Measurements from ENCODE around the gene TTC12. TPM values are rescaled to one million over a fixed set of nuclear protein-coding genes. Genes with fewer than 3 reads are reported as not detected.
A peak's percentile ranks its signal among the peaks of the same experiment; 100 is the strongest.

TTC12 gene
- total and polyA plus RNA-seq, 2 experiments from 2014 or later: 6.7 to 7.7 TPM

GRCh38 chr11:113272927-113273615, 41.3 kb upstream of the TTC12 start:
- Histone ChIP-seq H3K27ac (no peak overlapping the region), H3K4me3 (no peak overlapping the region), H2AFZ (no peak overlapping the region), H3K4me2 (ENCODE audit: unreplicated experiment) (no peak overlapping the region), H3K79me2 (ENCODE audit: insufficient read depth) (no peaks in the 10 kb centered on the region), H3K4me1 (ENCODE audit: insufficient read depth) (no peaks in the 10 kb centered on the region), H4K20me1 (ENCODE audit: insufficient read depth) (no peaks in the 10 kb centered on the region), H3K9ac (no peak overlapping the region), H3K36me3 (ENCODE audit: low read depth) (no peaks in the 10 kb centered on the region), H3F3A (ENCODE audit: insufficient read depth) (no peaks in the 10 kb centered on the region), H3K9me3 (ENCODE audit: low read depth) (no peaks in the 10 kb centered on the region), H3K27me3 (replicated peaks; ENCODE audit: insufficient read depth) (no peaks in the 10 kb centered on the region; the same call in 1 of the 2 replicates), H3K9me2 (ENCODE audit: insufficient read depth) (no peaks in the 10 kb centered on the region)
- DNase-seq: no peak
- WGBS, 2 experiments (ENCODE audit: low coverage in 1 of 2, low lambda C conversion rate in 2 of 2, missing lambda C conversion rate in 2 of 2): 87 to 93% methylated on average over 18 to 34 of the region's 34 CpGs
- in situ Hi-C loops (cut with MboI): no loop called here
- no peak for TF ChIP-seq EZH2phosphoT487 (IDR thresholded peaks at IDR 0.05; ENCODE audit: insufficient read depth, low read depth)
- TF ChIP-seq EZH2 (IDR thresholded peaks at IDR 0.05; ENCODE audit: insufficient read depth, poor library complexity, severe bottlenecking): no peak

GRCh38 chr11:113273720-113274119, 40.7 kb upstream of the TTC12 start:
- TF ChIP-seq EZH2phosphoT487 (IDR thresholded peaks at IDR 0.05; ENCODE audit: insufficient read depth, low read depth) (no peak), EZH2 (IDR thresholded peaks at IDR 0.05; ENCODE audit: insufficient read depth, poor library complexity, severe bottlenecking) (no peak)
- Histone ChIP-seq H3K9me2 (ENCODE audit: insufficient read depth) (no peaks in the 10 kb centered on the region), H3K4me1 (ENCODE audit: insufficient read depth) (no peaks in the 10 kb centered on the region), H3K27ac (no peak overlapping the region), H3K79me2 (ENCODE audit: insufficient read depth) (no peaks in the 10 kb centered on the region), H3K36me3 (ENCODE audit: low read depth) (no peaks in the 10 kb centered on the region), H3K9ac (no peak overlapping the region), H3K4me2 (ENCODE audit: unreplicated experiment) (no peak overlapping the region), H3F3A (ENCODE audit: insufficient read depth) (no peaks in the 10 kb centered on the region), H2AFZ (no peak overlapping the region), H4K20me1 (ENCODE audit: insufficient read depth) (no peaks in the 10 kb centered on the region), H3K27me3 (replicated peaks; ENCODE audit: insufficient read depth) (no peaks in the 10 kb centered on the region; the same call in 1 of the 2 replicates), H3K9me3 (ENCODE audit: low read depth) (no peaks in the 10 kb centered on the region), H3K4me3 (no peak overlapping the region)
- in situ Hi-C loops (cut with MboI): no loop called here
- WGBS, 2 experiments (ENCODE audit: low coverage in 1 of 2, low lambda C conversion rate in 2 of 2, missing lambda C conversion rate in 2 of 2): 92 to 94% methylated on average over 10 of the region's 10 CpGs
- no peak for DNase-seq

- Histone ChIP-seq H3K27ac (no peak overlapping the region), H3K4me2 (ENCODE audit: unreplicated experiment) (no peak overlapping the region), H2AFZ (no peak overlapping the region), H3K4me3 (no peak overlapping the region), H3K9me2 (ENCODE audit: insufficient read depth) (no peaks in the 10 kb centered on the region), H3K4me1 (ENCODE audit: insufficient read depth) (no peaks in the 10 kb centered on the region), H3K9me3 (ENCODE audit: low read depth) (no peaks in the 10 kb centered on the region), H3F3A (ENCODE audit: insufficient read depth) (no peaks in the 10 kb centered on the region), H3K36me3 (ENCODE audit: low read depth) (no peaks in the 10 kb centered on the region), H3K79me2 (ENCODE audit: insufficient read depth) (no peaks in the 10 kb centered on the region), H3K9ac (no peak overlapping the region), H3K27me3 (replicated peaks; ENCODE audit: insufficient read depth) (no peaks in the 10 kb centered on the region; the same call in 1 of the 2 replicates), H4K20me1 (ENCODE audit: insufficient read depth) (no peaks in the 10 kb centered on the region)
- peak; percentile 33 for DNase-seq
- 81 to 87% methylated on average over 19 of the region's 19 CpGs for WGBS, 2 experiments (ENCODE audit: low coverage in 1 of 2, low lambda C conversion rate in 2 of 2, missing lambda C conversion rate in 2 of 2)
- TF ChIP-seq EZH2 (IDR thresholded peaks at IDR 0.05; ENCODE audit: insufficient read depth, poor library complexity, severe bottlenecking) (no peak), EZH2phosphoT487 (IDR thresholded peaks at IDR 0.05; ENCODE audit: insufficient read depth, low read depth) (no peak)
- in situ Hi-C loops (cut with MboI): no loop called here
Observed at GRCh38 chr11:113274713-113275582, 39.4 kb upstream of the TTC12 start.

GRCh38 chr11:113275602-113276001, 38.8 kb upstream of the TTC12 start:
- Histone ChIP-seq H3K79me2 (ENCODE audit: insufficient read depth) (no peaks in the 10 kb centered on the region), H3F3A (ENCODE audit: insufficient read depth) (no peaks in the 10 kb centered on the region), H3K4me1 (ENCODE audit: insufficient read depth) (no peaks in the 10 kb centered on the region), H2AFZ (no peak overlapping the region), H3K27ac (no peak overlapping the region), H3K9me2 (ENCODE audit: insufficient read depth) (no peaks in the 10 kb centered on the region), H3K4me2 (ENCODE audit: unreplicated experiment) (no peak overlapping the region), H3K9me3 (ENCODE audit: low read depth) (no peaks in the 10 kb centered on the region), H3K4me3 (no peak overlapping the region), H3K36me3 (ENCODE audit: low read depth) (no peaks in the 10 kb centered on the region), H4K20me1 (ENCODE audit: insufficient read depth) (no peaks in the 10 kb centered on the region), H3K27me3 (replicated peaks; ENCODE audit: insufficient read depth) (no peaks in the 10 kb centered on the region; the same call in 1 of the 2 replicates), H3K9ac (no peak overlapping the region)
- no peak for DNase-seq
- in situ Hi-C loops (cut with MboI): no loop called here
- TF ChIP-seq EZH2 (IDR thresholded peaks at IDR 0.05; ENCODE audit: insufficient read depth, poor library complexity, severe bottlenecking) (no peak), EZH2phosphoT487 (IDR thresholded peaks at IDR 0.05; ENCODE audit: insufficient read depth, low read depth) (no peak)
- WGBS, 2 experiments (ENCODE audit: low coverage in 1 of 2, low lambda C conversion rate in 2 of 2, missing lambda C conversion rate in 2 of 2): 66% methylated on average over 7 of the region's 7 CpGs
